Stimulated activated naive B cell treated with anti-CD40 and anti-IgM and Interleukin-4, amounts not matched to agents 10 μg/mL and 1 μg/mL and 100 μg/mL, for 72 hours (primary cell): ENCODE measurements around the gene CBFA2T2.
"Not testable (repeated sequence)": the region's sequence is repeated elsewhere in the genome, so short reads cannot be mapped to it uniquely, and the experiment has no call there.

ENCODE experiments used
- ATAC-seq, 2 donors: fragments of 150-1000 bp; cut with Tn5 transposase; replicated peaks; 2 replicates each; pipeline ENCODE4 v1.10.0; 2021; ENCODE audit warnings: moderate library complexity in 1 of 2
- DNase-seq: peaks from one replicate; pipeline ENCODE4 v3.0.0; 2021
- H3K27ac Mint-ChIP-seq: one replicate; pipeline ENCODE4 v1.8.0; 2022; ENCODE audit warnings: mild to moderate bottlenecking, mixed read lengths
- H3K27me3 Mint-ChIP-seq, 2 donors: one replicate each; pipeline ENCODE4 v1.8.0; 2022; ENCODE audit warnings: mixed read lengths in 2 of 2
- H3K36me3 Mint-ChIP-seq, 2 donors: one replicate each; pipeline ENCODE4 v1.8.0; 2022; ENCODE audit warnings: mixed read lengths in 2 of 2, mild to moderate bottlenecking in 1 of 2
- H3K4me1 Mint-ChIP-seq, 2 donors: one replicate each; pipeline ENCODE4 v1.8.0; 2022; ENCODE audit warnings: mixed read lengths in 2 of 2, mild to moderate bottlenecking in 1 of 2
- H3K4me3 Mint-ChIP-seq, 2 donors: one replicate each; pipeline ENCODE4 v1.8.0; 2022; ENCODE audit warnings: mild to moderate bottlenecking in 2 of 2, mixed read lengths in 2 of 2, moderate library complexity in 1 of 2
- H3K9me3 Mint-ChIP-seq, 2 donors: one replicate each; pipeline ENCODE4 v1.8.0; 2022; ENCODE audit warnings: mixed read lengths in 2 of 2, mild to moderate bottlenecking in 1 of 2

CBFA2T2 gene

GRCh38 chr20:33559212-33559611, 69.3 kb downstream of the CBFA2T2 start:
- no peaks in the 10 kb centered on the region for H3K27me3 Mint-ChIP-seq
- peaks cover 18 to 21% of the 10 kb centered on the region in 2 donors for H3K36me3 Mint-ChIP-seq
- DNase-seq (no peak), ATAC-seq (no peak)
- H3K27ac Mint-ChIP-seq: no peak overlapping the region
- no peaks in the 10 kb centered on the region for H3K9me3 Mint-ChIP-seq
- H3K4me3 Mint-ChIP-seq: no peak overlapping the region
- peaks cover 11 to 15% of the 10 kb centered on the region in 2 donors for H3K4me1 Mint-ChIP-seq

GRCh38 chr20:33560026-33560425, 70.1 kb downstream of the CBFA2T2 start:
- peaks cover 13 to 14% of the 10 kb centered on the region in 2 donors for H3K4me1 Mint-ChIP-seq
- no peak overlapping the region for H3K4me3 Mint-ChIP-seq
- H3K36me3 Mint-ChIP-seq: peaks cover 21% of the 10 kb centered on the region in 2 donors
- H3K27me3 Mint-ChIP-seq: no peaks in the 10 kb centered on the region
- no peak overlapping the region for H3K27ac Mint-ChIP-seq
- ATAC-seq: no peak
- no peak for DNase-seq
- H3K9me3 Mint-ChIP-seq: no peaks in the 10 kb centered on the region

DNA sequence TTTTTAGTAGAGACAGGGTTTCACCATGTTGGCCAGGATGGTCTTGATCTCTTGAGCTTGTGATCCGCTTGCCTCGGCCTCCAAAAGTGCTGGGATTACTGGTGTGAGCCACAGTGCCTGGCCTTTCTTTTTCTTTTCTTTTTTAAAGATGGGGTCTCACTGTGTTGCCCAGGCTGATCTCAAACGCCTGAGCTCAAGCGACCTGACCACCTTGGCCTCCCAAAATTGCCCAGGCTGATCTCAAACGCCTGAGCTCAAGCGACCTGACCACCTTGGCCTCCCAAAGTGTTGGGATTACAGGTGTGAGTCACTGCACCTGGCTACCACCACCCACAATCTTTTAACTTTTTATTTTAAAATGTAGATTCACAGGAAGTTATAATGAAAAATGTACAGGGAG, 71.2 kb downstream of the CBFA2T2 start:
- Mint-ChIP-seq H3K4me1 (peaks cover 3 to 10% of the 10 kb centered on the region in 2 donors), H3K36me3 (peaks cover 17 to 18% of the 10 kb centered on the region in 2 donors)
- H3K27ac Mint-ChIP-seq, H3K4me3 Mint-ChIP-seq, DNase-seq, H3K27me3 Mint-ChIP-seq, ATAC-seq, H3K9me3 Mint-ChIP-seq: not testable (repeated sequence)

- no peak overlapping the region for H3K4me3 Mint-ChIP-seq
- H3K4me1 Mint-ChIP-seq: peaks cover 6 to 9% of the 10 kb centered on the region in 2 donors
- H3K36me3 Mint-ChIP-seq: peaks cover 15 to 18% of the 10 kb centered on the region in 2 donors
- ATAC-seq: no peak
- DNase-seq: no peak
- no peaks in the 10 kb centered on the region for H3K9me3 Mint-ChIP-seq
- H3K27me3 Mint-ChIP-seq: no peaks in the 10 kb centered on the region
- peak overlapping the region; percentile 31 for H3K27ac Mint-ChIP-seq
These were observed 72.1 kb downstream of the CBFA2T2 start for GRCh38 chr20:33561692-33562601.

GRCh38 chr20:33563788-33564187, 73.9 kb downstream of the CBFA2T2 start:
- H3K36me3 Mint-ChIP-seq: peaks cover 2 to 3% of the 10 kb centered on the region in 2 donors
- ATAC-seq (no peak), DNase-seq (no peak)
- no peak overlapping the region for H3K4me3 Mint-ChIP-seq
- H3K27me3 Mint-ChIP-seq: no peaks in the 10 kb centered on the region
- H3K9me3 Mint-ChIP-seq: no peaks in the 10 kb centered on the region
- peaks cover 14 to 19% of the 10 kb centered on the region in 2 donors for H3K4me1 Mint-ChIP-seq
- no peak overlapping the region for H3K27ac Mint-ChIP-seq

DNA sequence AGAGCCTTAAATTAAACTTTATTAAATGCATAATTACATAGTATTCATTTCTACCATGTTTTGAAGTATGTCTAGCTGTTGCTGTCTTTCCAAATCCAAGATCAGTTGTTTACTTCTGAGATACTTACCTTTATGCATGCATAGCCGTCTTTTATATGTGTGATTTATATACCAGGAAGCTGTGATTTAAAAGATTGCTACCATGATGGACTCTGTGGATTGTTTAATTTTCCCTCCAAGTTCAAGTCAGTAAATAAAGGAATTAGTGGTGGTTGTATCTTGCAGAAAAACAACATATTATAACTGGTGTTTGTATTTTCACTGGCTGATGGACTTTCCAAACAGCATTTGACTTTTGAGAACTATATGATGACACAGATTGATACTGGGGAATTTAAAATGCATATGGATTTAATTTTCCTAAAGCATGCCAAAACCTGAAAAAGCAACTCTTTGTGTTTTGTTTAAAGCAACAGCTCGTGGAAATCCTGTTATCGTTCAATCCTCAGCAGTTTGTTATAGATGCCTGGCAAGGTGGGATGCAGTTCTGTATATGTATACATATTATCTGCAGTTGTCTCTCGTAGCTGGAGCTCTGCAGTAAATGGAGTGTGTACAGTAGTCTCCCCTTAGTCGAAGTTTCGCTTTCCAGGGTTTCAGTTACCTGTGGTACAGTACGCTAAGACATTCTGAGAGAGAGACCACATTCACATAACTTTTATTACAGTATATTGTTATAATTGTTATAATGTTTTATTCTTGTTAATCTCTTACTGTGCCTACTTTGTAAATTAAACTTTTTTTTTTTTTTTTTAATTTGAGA, 77.1 kb downstream of the CBFA2T2 start:
- H3K9me3 Mint-ChIP-seq: no peaks in the 10 kb centered on the region
- H3K4me3 Mint-ChIP-seq: no peak overlapping the region
- DNase-seq (no peak), ATAC-seq (no peak)
- peaks cover 21 to 36% of the 10 kb centered on the region in 2 donors for H3K4me1 Mint-ChIP-seq
- no peaks in the 10 kb centered on the region for H3K27me3 Mint-ChIP-seq
- peaks cover 1 to 3% of the 10 kb centered on the region in 2 donors for H3K36me3 Mint-ChIP-seq
- H3K27ac Mint-ChIP-seq: no peak overlapping the region

GRCh38 chr20:33567949-33568348, 78.1 kb downstream of the CBFA2T2 start:
- H3K4me1 Mint-ChIP-seq: peaks cover 24 to 43% of the 10 kb centered on the region in 2 donors
- no peak for ATAC-seq

GRCh38 chr20:33568378-33568777, 78.5 kb downstream of the CBFA2T2 start:
- Mint-ChIP-seq H3K27me3 (no peaks in the 10 kb centered on the region), H3K4me3 (peak overlapping the region; percentile 18 to 62), H3K36me3 (peaks cover 1 to 7% of the 10 kb centered on the region in 2 donors), H3K27ac (peak overlapping the region; percentile 69), H3K9me3 (peaks cover 0 to 1% of the 10 kb centered on the region in 2 donors), H3K4me1 (peaks cover 28 to 48% of the 10 kb centered on the region in 2 donors)
- ATAC-seq (peak; percentile 85 to 87), DNase-seq (no peak)

More at GRCh38 chr20:33567949-33568348, 78.1 kb downstream of the CBFA2T2 start:
- H3K36me3 Mint-ChIP-seq: peaks cover 1 to 7% of the 10 kb centered on the region in 2 donors
- DNase-seq: no peak
- peak overlapping the region in 1 of 2 donors; percentile 18 for H3K4me3 Mint-ChIP-seq
- no peaks in the 10 kb centered on the region for H3K27me3 Mint-ChIP-seq
- no peak overlapping the region for H3K27ac Mint-ChIP-seq
- peaks cover 0 to 1% of the 10 kb centered on the region in 2 donors for H3K9me3 Mint-ChIP-seq

- Mint-ChIP-seq H3K36me3 (peaks cover 1 to 7% of the 10 kb centered on the region in 2 donors), H3K27ac (peak overlapping the region; percentile 69), H3K4me1 (peaks cover 28 to 49% of the 10 kb centered on the region in 2 donors), H3K9me3 (peaks cover 0 to 1% of the 10 kb centered on the region in 2 donors), H3K4me3 (peak overlapping the region; percentile 18 to 62), H3K27me3 (no peaks in the 10 kb centered on the region)
- ATAC-seq: peak in 1 of 2 donors; percentile 7
- DNase-seq: no peak
These were observed 79.2 kb downstream of the CBFA2T2 start for GRCh38 chr20:33568868-33569801.

DNA sequence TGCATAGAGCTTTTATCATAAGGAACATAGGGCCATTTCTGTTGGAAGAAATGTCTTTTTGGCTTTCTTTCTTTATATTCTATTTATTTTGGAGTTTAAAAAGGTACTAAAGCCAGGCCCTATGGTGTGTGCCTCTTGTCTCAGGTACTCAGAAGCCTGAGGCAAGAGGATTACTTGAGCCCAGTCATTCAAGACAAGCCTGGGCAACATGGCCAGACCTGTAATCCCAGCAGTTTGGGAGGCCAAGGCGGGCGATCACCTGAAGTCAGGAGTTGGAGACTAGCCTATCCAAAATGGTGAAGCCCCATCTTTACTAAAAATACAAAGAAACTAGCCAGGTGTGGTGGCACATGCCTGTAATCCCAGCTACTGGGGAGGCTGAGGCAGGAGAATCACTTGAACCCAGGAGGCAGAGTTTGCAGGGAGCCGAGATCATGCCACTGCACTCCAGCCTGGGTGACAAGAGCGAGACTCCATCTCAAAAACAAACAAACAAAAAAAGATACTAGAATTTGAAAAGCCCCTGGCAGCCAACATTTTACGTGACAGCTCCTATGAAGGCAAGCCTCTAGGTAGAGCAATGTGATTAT, 80.0 kb downstream of the CBFA2T2 start:
- ATAC-seq (no peak), DNase-seq (no peak)
- Mint-ChIP-seq H3K27me3 (no peaks in the 10 kb centered on the region), H3K4me1 (peaks cover 25 to 54% of the 10 kb centered on the region in 2 donors), H3K27ac (no peak overlapping the region), H3K4me3 (no peak overlapping the region), H3K9me3 (peaks cover 0 to 1% of the 10 kb centered on the region in 2 donors), H3K36me3 (peaks cover 1 to 4% of the 10 kb centered on the region in 2 donors)

GRCh38 chr20:33570743-33571142, 80.8 kb downstream of the CBFA2T2 start:
- Mint-ChIP-seq H3K4me3 (no peak overlapping the region), H3K36me3 (peaks cover 1 to 4% of the 10 kb centered on the region in 2 donors), H3K27ac (no peak overlapping the region), H3K9me3 (peaks cover 0 to 1% of the 10 kb centered on the region in 2 donors), H3K27me3 (no peaks in the 10 kb centered on the region), H3K4me1 (peaks cover 25 to 54% of the 10 kb centered on the region in 2 donors)
- DNase-seq (no peak), ATAC-seq (no peak)

- H3K27me3 Mint-ChIP-seq, H3K4me3 Mint-ChIP-seq, DNase-seq, H3K36me3 Mint-ChIP-seq, H3K9me3 Mint-ChIP-seq: not testable (repeated sequence)
- Mint-ChIP-seq H3K27ac (peak overlapping the region; percentile 48), H3K4me1 (peaks cover 26 to 47% of the 10 kb centered on the region in 2 donors)
- peak; percentile 61 to 66 for ATAC-seq
These were observed 83.4 kb downstream of the CBFA2T2 start for GRCh38 chr20:33573268-33573667.

DNA sequence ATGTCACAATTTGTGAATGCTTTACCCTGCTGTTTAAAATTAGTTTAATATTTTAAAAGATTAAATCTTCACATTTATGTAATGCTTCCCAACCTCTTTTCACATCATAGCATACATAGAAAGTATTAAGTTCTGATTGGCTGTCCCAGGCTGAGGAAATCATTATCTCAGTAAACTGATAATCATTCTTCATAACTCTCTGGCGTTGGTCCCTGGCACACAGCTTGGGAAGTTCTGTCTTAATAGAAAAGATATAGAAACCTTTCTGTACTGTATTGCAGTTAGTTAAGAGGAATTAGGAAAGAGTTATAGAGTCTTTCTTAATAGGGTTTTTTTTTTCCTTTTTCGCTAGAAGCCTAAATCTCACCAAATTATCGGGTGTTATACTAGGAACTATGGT, 85.4 kb downstream of the CBFA2T2 start:
- Mint-ChIP-seq H3K27ac (no peak overlapping the region), H3K36me3 (peaks cover under 1 to 4% of the 10 kb centered on the region in 2 donors), H3K9me3 (peaks cover 0 to 1% of the 10 kb centered on the region in 2 donors), H3K4me1 (peaks cover 21 to 33% of the 10 kb centered on the region in 2 donors), H3K4me3 (no peak overlapping the region), H3K27me3 (no peaks in the 10 kb centered on the region)
- ATAC-seq (no peak), DNase-seq (no peak)
